Sigmoid colon (tissue), 7 donors: ENCODE results near the gene SEMA3B. TPM values are rescaled to one million over a fixed set of nuclear protein-coding genes. Genes with fewer than 3 reads are reported as not detected.

Experiments used
- DNase-seq: peaks from one replicate; pipeline ENCODE4 v3.0.0-alpha.2; 2019
- H3K27ac ChIP-seq, 4 donors: fragments of 200-600 bp; sonication (generic); one replicate each; pipeline ENCODE4 v1.5.1; 2016 to 2019; ENCODE audit warnings: mild to moderate bottlenecking in 1 of 4
- H3K27me3 ChIP-seq, 3 donors: fragments of 200-600 bp; sonication (generic); one replicate each; pipeline ENCODE4 v1.5.1; 2019; ENCODE audit warnings: mild to moderate bottlenecking in 1 of 3
- H3K36me3 ChIP-seq, 4 donors: fragments of 200-600 bp; sonication (generic); one replicate each; pipeline ENCODE4 v1.5.1; 2016 to 2019
- H3K4me1 ChIP-seq, 4 donors: fragments of 200-600 bp; sonication (generic); one replicate each; pipeline ENCODE4 v1.5.1; 2017 to 2019
- H3K4me3 ChIP-seq, 4 donors: fragments of 200-600 bp; sonication (generic); one replicate each; pipeline ENCODE4 v1.5.1; 2017 to 2019; ENCODE audit warnings: mild to moderate bottlenecking in 2 of 4, moderate library complexity in 1 of 4
- H3K9me3 ChIP-seq, 4 donors: fragments of 200-600 bp in 3 of 4; sonication (generic) in 3 of 4; one replicate each; pipeline versions ENCODE4 v1.5.1 to v1.6.1; 2013 to 2019
- EP300 ChIP-seq, 4 donors: sonication (generic); formaldehyde crosslinking; IDR thresholded peaks; one replicate each; pipeline ENCODE4 v1.6.1; 2017; ENCODE audit warnings: antibody characterized with exemption in 4 of 4
- POLR2A ChIP-seq, 2 donors: fragments of 450-650 bp; IDR thresholded peaks; one replicate each; pipeline ENCODE4 v1.6.1; 2016; ENCODE audit warnings: antibody characterized with exemption in 2 of 2, mild to moderate bottlenecking in 2 of 2, moderate library complexity in 2 of 2
- POLR2AphosphoS5 ChIP-seq, 4 donors: sonication (generic); formaldehyde crosslinking; IDR thresholded peaks; one replicate each; pipeline ENCODE4 v1.6.1; 2017; ENCODE audit warnings: antibody characterized with exemption in 4 of 4
- WGBS, 2 donors: extraction: QIAGEN DNeasy Blood & Tissue Kit; methylation state at CpG; one replicate each; pipeline ENCODE4 v1.1.7; 2013; 5-methylcytosine and 5-hydroxymethylcytosine counted together
- intact Hi-C: fragments of 100-400 bp; cut with DNase I; formaldehyde crosslinking; loops from one replicate; pipeline ENCODE4 v1.15.1; 2023
- polyA plus RNA-seq, 3 donors: library from polyadenylated mRNA; stranded (reverse); fragments of 200-250 nt; gene quantifications; one replicate each; pipeline ENCODE4 v1.2.3, GENCODE V29; 2013
- total RNA-seq, 4 donors: library from RNA; depleted of rRNA; stranded (reverse); fragments of >200 nt; gene quantifications; one replicate each; pipeline ENCODE4 v1.1.0, GENCODE V29; 2016
- TF ChIP-seq, protein P1 (sequence below), 4 experiments: fragments of 450-650 bp in 3 of 4; fragments of 200-600 bp in 1 of 4; IDR thresholded peaks; one replicate each; pipeline ENCODE4 v1.5.1; 2016 to 2019; ENCODE audit warnings: antibody characterized with exemption in 4 of 4, mild to moderate bottlenecking in 3 of 4, moderate library complexity in 2 of 4
- donor health status: healthy with polysubstance abuse.
- donor health status: Bipolar disorder and iron deficiency.
- donor health status: healthy.

SEMA3B gene
- total and polyA plus RNA-seq, 7 donors, result 7.9 to 54.6 (median 24.6) TPM

DNA sequence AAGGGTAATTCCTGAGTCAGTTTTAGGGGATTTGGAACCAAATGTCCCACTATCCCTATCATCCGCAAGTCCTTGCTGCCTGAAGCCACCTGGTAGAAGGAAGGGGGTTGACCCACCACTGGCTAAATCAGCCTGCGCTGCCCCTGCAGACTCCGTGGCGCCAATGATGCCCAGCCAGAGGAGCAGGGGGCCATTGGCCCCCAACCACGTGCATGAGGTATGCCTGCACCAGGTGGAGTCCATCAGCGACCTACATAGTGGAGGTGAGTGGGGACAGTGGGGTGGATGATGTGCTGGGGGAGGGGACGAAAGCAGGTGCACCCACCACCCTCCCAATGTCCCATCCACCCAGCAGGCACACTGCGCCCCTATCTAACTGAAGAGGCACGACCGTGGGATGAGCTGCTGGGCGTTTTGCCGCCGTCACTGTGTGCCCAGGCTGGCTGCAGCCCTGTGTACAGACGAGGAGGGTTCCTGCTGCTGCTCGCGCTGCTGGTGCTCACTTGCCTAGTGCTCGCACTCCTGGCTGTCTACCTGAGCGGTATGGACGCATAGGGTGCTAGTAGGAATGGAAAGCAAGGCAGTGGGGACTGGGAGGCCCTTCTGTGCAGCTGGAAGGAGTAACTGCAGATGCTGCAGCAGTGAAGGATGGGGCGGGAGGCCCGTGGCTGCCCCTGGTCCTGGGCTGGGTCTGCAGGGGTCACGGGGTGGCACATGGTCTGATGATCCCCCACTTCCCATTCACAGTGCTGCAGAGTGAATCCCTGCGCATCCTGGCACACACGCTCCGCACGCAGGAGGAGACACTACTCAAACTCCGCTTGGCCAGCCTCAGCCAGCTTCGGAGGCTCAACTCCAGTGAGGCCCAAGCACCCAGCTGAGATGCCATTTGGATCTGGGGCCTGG lies 17.6 kb downstream of the SEMA3B start:
- intact Hi-C loops, result no loop called here
- no peak overlapping the region for H3K27ac ChIP-seq
- 87 to 92% methylated on average over 28 of the region's 28 CpGs for WGBS, 2 donors

DNA sequence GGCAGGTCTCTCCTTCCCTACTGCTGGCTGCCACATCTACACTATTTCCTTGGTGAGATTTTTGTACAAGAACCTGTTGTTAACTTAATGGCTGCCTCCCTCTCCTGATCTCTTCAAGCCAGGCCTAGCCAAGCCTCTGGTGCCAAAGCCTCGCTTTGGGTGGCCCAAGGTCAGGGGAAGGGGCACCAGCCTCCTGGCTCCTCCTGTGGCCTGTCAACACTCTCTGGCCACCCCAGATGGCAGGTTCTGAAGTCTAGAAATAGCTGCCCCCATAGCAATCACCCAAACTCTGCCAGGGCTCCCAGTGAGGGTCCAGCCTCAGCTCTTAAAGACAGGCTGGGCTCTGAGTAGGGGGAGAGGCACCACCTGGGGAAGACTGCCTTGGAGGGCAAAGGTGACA lies 18.3 kb downstream of the SEMA3B start:
- TF ChIP-seq POLR2AphosphoS5 (IDR thresholded peaks at IDR 0.05), result no peak
- TF ChIP-seq, protein P1, sequence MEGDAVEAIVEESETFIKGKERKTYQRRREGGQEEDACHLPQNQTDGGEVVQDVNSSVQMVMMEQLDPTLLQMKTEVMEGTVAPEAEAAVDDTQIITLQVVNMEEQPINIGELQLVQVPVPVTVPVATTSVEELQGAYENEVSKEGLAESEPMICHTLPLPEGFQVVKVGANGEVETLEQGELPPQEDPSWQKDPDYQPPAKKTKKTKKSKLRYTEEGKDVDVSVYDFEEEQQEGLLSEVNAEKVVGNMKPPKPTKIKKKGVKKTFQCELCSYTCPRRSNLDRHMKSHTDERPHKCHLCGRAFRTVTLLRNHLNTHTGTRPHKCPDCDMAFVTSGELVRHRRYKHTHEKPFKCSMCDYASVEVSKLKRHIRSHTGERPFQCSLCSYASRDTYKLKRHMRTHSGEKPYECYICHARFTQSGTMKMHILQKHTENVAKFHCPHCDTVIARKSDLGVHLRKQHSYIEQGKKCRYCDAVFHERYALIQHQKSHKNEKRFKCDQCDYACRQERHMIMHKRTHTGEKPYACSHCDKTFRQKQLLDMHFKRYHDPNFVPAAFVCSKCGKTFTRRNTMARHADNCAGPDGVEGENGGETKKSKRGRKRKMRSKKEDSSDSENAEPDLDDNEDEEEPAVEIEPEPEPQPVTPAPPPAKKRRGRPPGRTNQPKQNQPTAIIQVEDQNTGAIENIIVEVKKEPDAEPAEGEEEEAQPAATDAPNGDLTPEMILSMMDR (IDR thresholded peaks at IDR 0.05), result no peak
- intact Hi-C loops, result no loop called here
- no peak overlapping the region for H3K4me3 ChIP-seq
- no peaks in the 10 kb centered on the region for H3K9me3 ChIP-seq
- 92 to 100% methylated on average over 1 of the region's 1 CpG for WGBS, 2 donors
- no peak for DNase-seq
- peaks cover 15 to 44% (median 29%) of the 10 kb centered on the region in 4 donors for H3K36me3 ChIP-seq
- H3K27ac ChIP-seq, result no peak overlapping the region
- H3K4me1 ChIP-seq, result peaks cover 0 to 19% (median 15%) of the 10 kb centered on the region in 4 donors
- no peaks in the 10 kb centered on the region for H3K27me3 ChIP-seq

More for the DNA sequence above, 17.6 kb downstream of the SEMA3B start:
- Histone ChIP-seq H3K27me3 (no peaks in the 10 kb centered on the region), H3K4me3 (no peak overlapping the region), H3K4me1 (peaks cover 0 to 15% (median 14%) of the 10 kb centered on the region in 4 donors), H3K36me3 (peaks cover 15 to 44% (median 29%) of the 10 kb centered on the region in 4 donors), H3K9me3 (no peaks in the 10 kb centered on the region)
- DNase-seq, result no peak
- TF ChIP-seq, protein P1 (IDR thresholded peaks at IDR 0.05), result no peak
- TF ChIP-seq POLR2A (IDR thresholded peaks at IDR 0.05) (no peak), POLR2AphosphoS5 (IDR thresholded peaks at IDR 0.05) (no peak), EP300 (IDR thresholded peaks at IDR 0.05) (no peak)

DNA sequence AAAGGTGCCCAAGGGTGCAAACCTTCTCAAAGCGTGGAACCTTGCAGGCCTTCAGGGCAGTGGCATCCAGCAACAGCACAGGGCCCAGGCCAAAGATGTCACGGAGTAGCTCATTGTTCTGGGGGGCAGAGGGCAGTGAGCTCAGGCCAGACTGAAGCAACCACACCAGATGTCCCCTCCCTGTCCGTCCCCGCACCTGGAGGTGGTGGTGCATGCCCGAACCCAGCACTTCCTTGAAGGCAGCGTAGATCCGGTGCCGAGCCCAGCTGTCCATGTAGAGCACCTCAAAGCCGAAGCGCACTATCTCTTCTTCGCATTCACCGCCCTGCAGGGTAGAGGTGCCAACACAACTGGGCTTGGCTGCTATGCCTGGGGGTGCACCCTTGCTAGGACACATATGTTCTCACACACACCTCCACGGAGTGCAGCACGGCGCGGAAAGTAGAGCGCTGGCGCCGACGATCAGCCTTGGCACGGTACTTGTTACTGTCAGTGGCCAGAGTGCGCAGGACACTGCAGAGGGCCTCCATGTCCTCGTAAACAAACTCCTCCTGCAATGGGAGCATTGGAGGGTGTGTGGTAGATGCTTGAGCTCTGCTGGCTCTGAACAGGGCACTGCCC lies 19.6 kb downstream of the SEMA3B start:
- WGBS, 2 donors, result 94 to 97% methylated on average over 23 of the region's 23 CpGs
- no peak overlapping the region for H3K4me3 ChIP-seq
- no peaks in the 10 kb centered on the region for H3K9me3 ChIP-seq
- intact Hi-C loops, result no loop called here
- peaks cover 15 to 44% (median 29%) of the 10 kb centered on the region in 4 donors for H3K36me3 ChIP-seq
- H3K4me1 ChIP-seq, result peaks cover 0 to 29% (median 25%) of the 10 kb centered on the region in 4 donors
- no peaks in the 10 kb centered on the region for H3K27me3 ChIP-seq
- no peak for TF ChIP-seq POLR2A (IDR thresholded peaks at IDR 0.05)
- TF ChIP-seq POLR2AphosphoS5 (IDR thresholded peaks at IDR 0.05), result no peak
- TF ChIP-seq EP300 (IDR thresholded peaks at IDR 0.05), result no peak
- TF ChIP-seq, protein P1 (IDR thresholded peaks at IDR 0.05), result no peak
- DNase-seq, result no peak
- H3K27ac ChIP-seq, result no peak overlapping the region

DNA sequence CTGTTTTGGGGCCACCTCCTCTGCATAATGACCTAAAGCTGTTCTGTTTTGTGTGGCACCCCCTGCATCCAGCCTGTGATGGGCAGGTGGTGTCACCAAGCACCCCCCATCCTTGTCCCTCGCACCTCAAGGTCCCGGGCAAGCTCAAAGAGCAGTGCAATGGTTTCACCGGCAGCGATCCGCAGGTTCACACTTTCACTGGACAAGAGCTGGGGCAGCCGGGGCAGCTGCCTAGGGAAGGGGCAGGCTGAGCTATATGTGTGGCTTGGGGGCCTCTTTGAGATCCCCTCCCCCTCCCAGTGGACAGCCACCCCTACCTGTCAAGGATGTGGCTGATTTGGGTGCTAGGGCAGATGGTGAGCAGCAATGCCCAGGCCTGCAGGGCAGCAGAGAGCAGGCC lies 20.2 kb downstream of the SEMA3B start:
- H3K4me3 ChIP-seq, result no peak overlapping the region
- H3K27me3 ChIP-seq, result no peaks in the 10 kb centered on the region
- DNase-seq, result peak; percentile 63
- H3K4me1 ChIP-seq, result peaks cover 0 to 31% (median 26%) of the 10 kb centered on the region in 4 donors
- H3K9me3 ChIP-seq, result no peaks in the 10 kb centered on the region
- peaks cover 15 to 44% (median 29%) of the 10 kb centered on the region in 4 donors for H3K36me3 ChIP-seq
- intact Hi-C loops, result no loop called here
- H3K27ac ChIP-seq, result no peak overlapping the region
- TF ChIP-seq EP300 (IDR thresholded peaks at IDR 0.05) (no peak), POLR2AphosphoS5 (IDR thresholded peaks at IDR 0.05) (no peak), POLR2A (IDR thresholded peaks at IDR 0.05) (no peak)
- TF ChIP-seq, protein P1 (IDR thresholded peaks at IDR 0.05), result no peak
- WGBS, 2 donors, result 97% methylated on average over 6 of the region's 6 CpGs
